NCI-H226 (cell line): Measurements from ENCODE around the gene ITGA4.

Source experiments
- DNase-seq: peaks from one replicate; pipeline ENCODE4 v3.0.0-alpha.2; 2015

Gene ITGA4

DNA sequence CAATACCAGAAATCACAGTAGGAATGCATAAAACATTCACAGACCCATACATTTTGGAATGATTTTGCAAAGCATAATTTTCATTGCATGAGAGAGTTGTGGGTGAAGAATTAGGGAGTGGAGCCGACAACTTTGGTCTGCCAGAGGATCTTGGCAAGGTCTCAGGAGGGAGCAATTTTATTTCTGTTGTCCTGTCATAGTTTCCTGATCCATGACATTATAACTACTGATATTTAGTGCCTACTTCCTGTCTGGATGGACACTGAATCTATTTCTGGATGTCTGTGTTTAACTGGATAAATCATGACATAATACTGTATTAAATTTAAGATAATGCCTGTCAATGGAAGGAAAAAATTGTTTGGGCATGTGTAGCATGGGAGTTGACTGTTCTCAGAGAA is 2.4 kb downstream of the ITGA4 start:
- no peak for DNase-seq

GRCh38 chr2:181461056-181461997 is 4.1 kb downstream of the ITGA4 start:
- DNase-seq: no peak

- DNase-seq: no peak
These were observed 4.8 kb downstream of the ITGA4 start for GRCh38 chr2:181462033-181462432.

DNA sequence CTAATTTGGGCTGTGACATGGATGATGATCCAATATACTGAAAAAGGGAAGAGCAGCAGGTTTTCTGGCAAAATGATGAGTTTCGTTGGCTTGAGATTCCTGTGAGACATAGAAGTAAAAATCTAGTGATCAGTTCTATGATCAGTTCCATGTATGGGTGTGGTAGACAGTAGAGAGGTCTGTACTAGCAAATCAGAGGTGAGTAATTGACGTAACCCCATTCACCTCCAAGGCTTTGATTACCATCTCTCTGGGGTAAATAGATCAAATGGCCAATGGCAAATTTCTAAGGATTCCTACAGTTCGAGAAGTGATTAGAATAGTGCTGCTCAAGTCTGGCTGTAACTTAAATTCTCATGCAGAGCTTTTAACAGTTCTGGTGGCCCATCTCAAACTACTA is 6.4 kb downstream of the ITGA4 start:
- DNase-seq: no peak

- DNase-seq: no peak
These were observed 7.8 kb downstream of the ITGA4 start for GRCh38 chr2:181464966-181465365.

DNA sequence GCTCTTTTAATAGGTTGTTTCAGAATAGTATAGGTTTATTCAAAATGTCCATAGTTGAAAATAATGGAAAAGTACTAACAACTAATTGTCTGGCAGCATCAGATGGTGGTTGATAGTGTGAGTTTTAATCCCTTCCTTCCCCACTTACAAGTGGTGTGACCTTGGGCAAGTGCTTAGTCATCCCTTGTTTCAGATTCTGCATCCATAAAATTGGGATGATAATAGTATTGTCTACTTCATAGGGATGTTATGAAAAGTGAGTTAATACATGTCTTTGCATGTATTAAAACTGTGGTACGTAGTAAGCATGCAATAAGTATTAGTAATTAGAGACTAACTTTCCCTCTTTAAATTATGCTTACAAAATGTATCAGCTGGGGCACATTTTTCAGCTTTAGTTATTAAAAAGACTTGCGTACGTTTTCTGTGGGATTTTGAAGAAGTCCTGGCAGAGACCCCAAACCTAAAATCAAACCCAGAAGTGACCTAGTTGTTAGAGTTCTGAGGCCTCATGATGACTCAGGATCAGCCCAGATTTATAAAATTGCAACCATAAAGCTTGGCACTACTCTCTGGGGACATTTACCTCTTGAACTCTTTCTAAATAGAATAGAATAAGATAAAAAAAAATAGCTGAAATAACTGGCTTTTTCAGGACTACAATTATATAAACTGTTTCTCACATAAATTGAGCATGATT is 8.6 kb downstream of the ITGA4 start:
- DNase-seq: no peak

DNA sequence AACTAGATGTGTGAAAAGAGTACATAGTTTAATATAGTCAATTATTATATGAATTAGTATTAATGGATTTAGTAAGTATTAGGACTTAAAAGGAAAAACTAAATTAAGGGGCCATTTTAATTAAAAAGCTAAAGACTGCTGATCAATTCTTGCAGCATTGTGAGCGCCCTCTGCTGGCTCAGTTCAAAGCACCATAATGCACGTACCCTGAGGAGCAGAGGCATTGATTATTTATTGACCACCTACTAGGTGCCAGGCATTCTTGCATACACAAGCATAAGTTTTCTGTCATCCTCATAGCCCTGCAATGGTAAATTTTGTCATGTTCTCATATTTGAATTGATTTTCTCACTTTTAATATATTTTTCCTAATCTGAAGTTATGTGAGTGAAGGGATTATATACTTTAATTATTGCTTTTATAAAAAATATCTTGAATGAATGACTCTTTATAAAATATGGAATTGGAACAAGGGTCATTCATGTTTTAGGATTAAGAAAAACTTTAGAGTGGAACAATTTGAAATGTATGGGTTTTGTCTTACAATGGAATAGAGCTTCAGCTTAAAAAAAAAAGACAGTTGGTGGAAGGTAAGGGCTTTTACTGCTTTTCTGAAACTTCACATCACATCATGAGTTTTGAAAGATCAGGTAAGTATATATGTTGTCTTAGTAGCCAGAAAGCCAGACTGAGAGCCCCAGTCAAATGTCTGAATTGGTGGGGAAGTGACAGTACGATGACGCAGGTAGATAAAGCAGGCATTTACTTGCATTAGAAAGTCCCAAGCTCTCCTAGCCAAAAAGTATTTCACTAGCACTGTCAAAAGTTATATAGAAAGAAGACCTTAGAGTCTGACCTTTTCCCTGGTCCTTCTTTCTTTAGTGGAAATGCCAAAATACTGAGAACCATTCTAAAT is 9.7 kb downstream of the ITGA4 start:
- DNase-seq: no peak

DNA sequence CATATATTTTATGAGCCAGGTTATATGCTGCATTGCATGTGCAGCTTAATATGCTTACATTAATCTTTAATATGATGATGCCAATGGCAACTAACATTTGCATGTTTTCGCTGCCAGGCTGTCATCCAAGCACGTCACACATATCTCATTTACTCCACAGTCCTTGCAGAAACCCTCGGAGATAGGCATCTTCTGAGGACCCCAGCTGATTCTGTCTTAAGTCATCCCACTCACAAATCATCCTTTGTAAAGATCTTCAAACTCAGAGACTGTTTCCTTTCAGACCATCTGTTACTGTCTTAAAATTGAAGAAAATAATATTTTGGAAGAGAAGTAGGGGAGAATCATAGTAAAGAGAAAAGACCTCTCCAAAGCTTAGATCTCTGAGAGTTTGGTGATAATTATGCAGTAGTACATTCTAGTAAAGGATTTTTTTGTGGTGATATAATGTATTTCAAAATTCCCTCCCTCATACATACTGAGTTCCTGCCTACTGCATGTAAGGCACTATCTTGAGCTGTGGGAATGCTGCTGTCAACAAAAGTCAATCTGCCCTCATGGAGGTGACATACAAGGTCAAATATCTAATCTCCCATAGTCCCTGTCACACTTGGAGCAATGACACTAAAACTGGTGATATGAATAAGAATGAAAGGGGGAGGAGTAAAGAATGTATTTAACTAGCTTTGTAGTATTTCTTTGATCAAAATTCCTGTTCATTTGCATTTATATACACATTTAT is 11.0 kb downstream of the ITGA4 start:
- peak; percentile 32 for DNase-seq

- DNase-seq: no peak
These were observed 11.6 kb downstream of the ITGA4 start for GRCh38 chr2:181468811-181469210.

- no peak for DNase-seq
These were observed 14.0 kb downstream of the ITGA4 start for GRCh38 chr2:181471226-181471625.

GRCh38 chr2:181471783-181472182 is 14.6 kb downstream of the ITGA4 start:
- no peak for DNase-seq

DNA sequence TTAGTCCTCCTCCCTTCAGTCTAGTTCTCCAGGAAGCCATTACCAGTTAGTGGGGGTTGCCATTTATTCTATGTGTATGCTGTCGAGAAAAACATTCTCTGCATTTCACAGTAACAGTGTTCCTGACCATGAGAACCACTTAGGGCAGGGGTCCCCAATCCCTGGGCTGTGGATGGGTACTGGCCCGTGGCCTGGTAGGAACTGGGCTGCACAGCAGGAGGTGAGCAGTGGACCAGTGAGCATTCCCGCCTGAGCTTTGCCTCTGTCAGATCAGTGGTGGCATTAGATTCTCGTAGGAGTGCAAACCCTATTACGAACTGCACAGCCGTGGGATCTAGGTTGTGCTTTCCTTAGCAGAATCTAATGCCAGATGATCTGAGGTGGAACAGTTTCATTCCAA is 15.8 kb downstream of the ITGA4 start:
- DNase-seq: no peak

GRCh38 chr2:181474222-181474881 is 17.2 kb downstream of the ITGA4 start:
- DNase-seq: no peak

- DNase-seq: no peak
These were observed 26.0 kb downstream of the ITGA4 start for GRCh38 chr2:181483211-181483610.

- no peak for DNase-seq
These were observed 26.7 kb downstream of the ITGA4 start for GRCh38 chr2:181483876-181484275.

- DNase-seq: no peak
These were observed 27.9 kb downstream of the ITGA4 start for GRCh38 chr2:181484851-181485637.

DNA sequence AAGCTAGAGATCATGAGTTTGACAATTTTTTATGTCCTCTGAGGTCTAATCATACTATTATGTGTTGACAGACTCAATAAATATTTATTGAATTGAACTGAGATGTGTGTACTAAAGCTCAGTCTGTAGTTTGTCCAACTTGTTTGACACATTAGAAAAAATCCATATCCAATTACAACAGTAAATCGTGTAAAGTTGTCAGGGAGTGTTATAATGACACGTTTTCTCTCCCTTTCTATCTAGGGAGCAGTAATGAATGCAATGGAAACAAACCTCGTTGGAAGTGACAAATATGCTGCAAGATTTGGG is 28.4 kb downstream of the ITGA4 start:
- DNase-seq: no peak

DNA sequence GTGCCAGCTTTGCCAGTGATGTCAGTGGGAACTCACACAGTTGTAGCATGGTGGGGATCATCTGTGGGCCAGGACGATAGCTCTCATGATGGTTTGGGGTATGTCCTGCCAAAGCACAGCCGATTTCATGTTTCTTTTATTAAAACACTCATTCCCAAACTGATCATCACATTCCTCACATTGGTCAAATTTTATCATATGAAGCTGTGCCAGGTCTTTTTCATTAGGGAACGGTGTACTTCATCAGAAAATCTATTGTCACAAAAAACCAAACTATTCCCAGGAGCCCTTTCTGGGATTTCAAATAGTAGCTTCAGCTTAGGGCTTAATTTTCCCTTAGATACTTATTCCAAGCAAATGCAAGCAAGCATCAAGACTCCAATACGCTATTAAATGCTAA is 42.0 kb downstream of the ITGA4 start:
- no peak for DNase-seq

GRCh38 chr2:181500201-181500600 is 43.0 kb downstream of the ITGA4 start:
- no peak for DNase-seq

GRCh38 chr2:181515719-181516118 is 58.5 kb downstream of the ITGA4 start:
- no peak for DNase-seq

- DNase-seq: no peak
These were observed 59.8 kb downstream of the ITGA4 start for GRCh38 chr2:181516992-181517391.
